NCI-H226 (cell line): ENCODE data around the gene C2orf69.

Experiments
- DNase-seq: peaks from one replicate; pipeline ENCODE4 v3.0.0-alpha.2; 2015

The C2orf69 gene

DNA sequence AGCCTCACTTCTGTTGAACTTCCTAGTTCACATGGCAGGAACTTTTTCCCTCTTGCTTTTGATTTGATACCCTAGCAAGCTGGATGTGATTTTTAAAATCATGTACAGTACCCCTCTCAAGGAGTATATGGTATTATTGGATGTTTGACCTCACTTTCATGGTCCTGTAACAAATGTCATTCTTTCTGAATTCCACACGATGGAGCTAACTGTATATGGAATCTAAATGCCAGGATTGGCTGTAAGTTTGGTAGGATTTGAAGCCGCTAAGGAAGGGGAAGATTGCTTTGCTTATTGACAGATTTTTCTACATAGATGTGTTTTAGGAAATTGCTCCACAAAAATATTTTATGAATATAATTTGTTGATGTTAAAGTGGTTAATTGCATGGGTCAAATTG lies 62.6 kb downstream of the C2orf69 start:
- DNase-seq: no peak

DNA sequence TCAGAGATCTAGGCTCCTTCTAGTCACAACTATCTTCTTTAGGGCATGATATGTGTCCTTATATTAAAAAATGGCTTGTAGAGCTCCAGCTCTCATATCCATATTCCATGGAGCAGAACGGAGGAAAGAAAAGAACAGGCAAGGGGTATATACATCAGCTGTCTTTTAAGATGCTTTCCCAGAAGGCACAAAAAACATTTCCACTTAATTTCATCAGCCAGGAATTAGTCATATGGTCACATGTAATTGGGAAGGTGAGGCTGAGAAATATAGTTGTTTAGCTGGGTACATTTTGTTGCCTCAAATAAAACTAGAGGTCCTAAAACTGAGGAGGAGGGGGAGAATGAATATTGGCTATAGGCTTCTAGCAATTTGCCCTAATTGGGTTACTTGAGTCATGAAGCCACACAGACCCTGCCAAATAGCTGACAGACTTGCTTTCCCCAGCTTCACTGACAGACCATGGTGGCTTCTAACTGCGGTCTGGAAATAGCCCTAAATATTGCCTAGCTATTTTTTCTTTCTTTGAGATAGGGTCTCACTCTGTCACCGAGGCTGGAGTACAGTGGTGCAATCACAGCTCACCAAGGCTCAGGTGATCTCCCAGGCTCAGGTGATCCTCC lies 64.3 kb downstream of the C2orf69 start:
- no peak for DNase-seq
